Esophagus squamous epithelium (tissue), 4 donors: Measurements from ENCODE around the gene KLC4.

Experiments
- CTCF ChIP-seq, 6 experiments: fragments of 450-650 bp in 4 of 6; fragments of 200-600 bp in 2 of 6; sonication (generic) in 2 of 6; IDR thresholded peaks; one replicate each; pipeline ENCODE4 v1.5.1; 2016 to 2019; ENCODE audit warnings: antibody characterized with exemption in 6 of 6, mild to moderate bottlenecking in 4 of 6, moderate library complexity in 4 of 6
- POLR2A ChIP-seq, 4 donors: fragments of 450-650 bp; IDR thresholded peaks; one replicate each; pipeline ENCODE4 v1.6.1; 2017; ENCODE audit warnings: antibody characterized with exemption in 4 of 4, mild to moderate bottlenecking in 4 of 4, moderate library complexity in 3 of 4

- TF ChIP-seq CTCF (IDR thresholded peaks at IDR 0.05) (no peak), POLR2A (IDR thresholded peaks at IDR 0.05) (no peak)
Observed at GRCh38 chr6:43020847-43021246, 38.6 kb upstream of the KLC4 start.
